HepG2 (cell line): ENCODE results near the gene TSHZ2.
"Not testable (repeated sequence)": the region's sequence is repeated elsewhere in the genome, so short reads cannot be mapped to it uniquely, and the experiment has no call there.

ENCODE experiments used
- CTCF ChIP-seq: sonication (generic); formaldehyde crosslinking; IDR thresholded peaks from 2 replicates; pipeline ENCODE4 v1.5.0; 2020; ENCODE audit warnings: mild to moderate bottlenecking, missing genetic modification reagents, moderate library complexity
- FOXK2 ChIP-seq: fragments of 450-650 bp; IDR thresholded peaks from 2 replicates; pipeline ENCODE4 v1.6.1; 2016
- KLF6 ChIP-seq: IDR thresholded peaks from 2 replicates; pipeline ENCODE4 v1.8.0; 2016; ENCODE audit warnings: missing biosample characterization, missing genetic modification reagents
- NR2C2 ChIP-seq: sonication (generic); formaldehyde crosslinking; IDR thresholded peaks from 2 replicates; pipeline ENCODE4 v1.4.0; 2020; ENCODE audit warnings: missing genetic modification reagents, mild to moderate bottlenecking, moderate library complexity, borderline replicate concordance
- STAG1 ChIP-seq: sonication (generic); formaldehyde crosslinking; IDR thresholded peaks from 2 replicates; pipeline ENCODE4 v1.4.0; 2020; ENCODE audit warnings: missing genetic modification reagents
- ZBTB43 ChIP-seq: sonication (generic); formaldehyde crosslinking; conservative IDR thresholded peaks from 2 replicates; pipeline ENCODE4 v1.4.0; 2020; ENCODE audit warnings: missing genetic modification reagents
- ZFP37 ChIP-seq: sonication (generic); formaldehyde crosslinking; IDR thresholded peaks from 2 replicates; pipeline ENCODE4 v1.4.0; 2020; ENCODE audit warnings: missing genetic modification reagents, borderline replicate concordance

GRCh38 chr20:53366928-53367327, 394.8 kb downstream of the TSHZ2 start:
- TF ChIP-seq ZFP37; ZBTB43 (CRISPR knock-in tag); NR2C2 (CRISPR knock-in tag); STAG1 (CRISPR knock-in tag); KLF6 (CRISPR knock-in tag); FOXK2; CTCF (CRISPR knock-in tag): not testable (repeated sequence)
